Measurements from ENCODE around the gene BMP3. TPM values are rescaled to one million over a fixed set of nuclear protein-coding genes. Genes with fewer than 3 reads are reported as not detected.

BMP3 gene
- total and polyA plus RNA-seq, 2 donors (not counting 3 experiments of a cell fraction or from before 2014, with no cell fraction given), result not detected

DNA sequence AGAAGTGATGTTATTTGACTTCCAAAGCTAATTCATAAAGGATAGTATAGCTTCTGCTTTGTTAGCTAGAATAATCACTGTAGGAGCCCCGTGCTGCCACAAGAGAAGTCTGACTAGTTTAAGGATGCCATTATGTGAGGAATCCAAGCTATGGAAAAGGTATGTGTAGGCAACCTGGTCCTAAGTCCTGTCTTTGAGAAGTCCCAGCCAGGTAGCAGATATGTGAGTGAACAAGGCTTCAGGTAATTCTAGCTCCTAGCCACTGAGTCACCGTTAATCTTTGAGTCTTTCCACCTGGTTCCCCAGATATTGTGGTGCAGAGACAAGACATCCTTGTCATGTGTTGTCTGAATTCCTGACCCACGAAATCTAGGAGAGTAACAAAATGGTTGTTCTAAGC, 55.5 kb downstream of the BMP3 start:
- no peaks in the 10 kb centered on the region for H3K27me3 ChIP-seq (ENCODE audit: control insufficient read depth in 2 of 2, insufficient read depth in 2 of 2, low read length in 2 of 2)
- no peaks in the 10 kb centered on the region for H3K9me3 ChIP-seq (replicated peaks; ENCODE audit: control insufficient read depth, insufficient read depth, low read length)
- dilution Hi-C loops (cut with MboI; ENCODE audit: extremely low pct_ligation_motif_present, low sequenced_read_pairs) (no loop called here), intact Hi-C loops (cut with micrococcal nuclease) (no loop called here)
- ChIA-PET POLR2A (no interaction called here), CTCF (interaction anchor here (2.9 kb wide), 1 partner anchor 16 kb away, joined by 12 read pairs; no protein-coding TSS in a partner anchor)
- H3K79me2 ChIP-seq (ENCODE audit: control insufficient read depth, insufficient read depth, low read length), result no peaks in the 10 kb centered on the region
- no peaks in the 10 kb centered on the region for H4K20me1 ChIP-seq (replicated peaks; ENCODE audit: control insufficient read depth, extremely low read depth, insufficient read depth, low read length)
- H3K27ac ChIP-seq (ENCODE audit: insufficient read depth, low read depth, low read length), result no peak overlapping the region
- no peak overlapping the region for H3K4me3 ChIP-seq (replicated peaks in 1 of 3; ENCODE audit: insufficient read depth in 1 of 3, low read depth in 1 of 3, low read length in 3 of 3)
- TF ChIP-seq CTCF (IDR thresholded peaks at IDR 0.05; ENCODE audit: extremely low read depth in 1 of 2, insufficient read depth in 1 of 2, low read depth in 1 of 2, low read length in 2 of 2), result no peak
- TF ChIP-seq MYC (IDR thresholded peaks at IDR 0.05; ENCODE audit: low read depth, low read length), result no peak
- TF ChIP-seq, protein P1, sequence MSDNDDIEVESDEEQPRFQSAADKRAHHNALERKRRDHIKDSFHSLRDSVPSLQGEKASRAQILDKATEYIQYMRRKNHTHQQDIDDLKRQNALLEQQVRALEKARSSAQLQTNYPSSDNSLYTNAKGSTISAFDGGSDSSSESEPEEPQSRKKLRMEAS (IDR thresholded peaks at IDR 0.05; ENCODE audit: insufficient read depth, insufficient read length), result no peak
- no peak for TF ChIP-seq GATA2 (IDR thresholded peaks at IDR 0.05; ENCODE audit: insufficient read depth, insufficient read length, low read depth, low read length)
- no peak for TF ChIP-seq POLR2A (IDR thresholded peaks at IDR 0.05; ENCODE audit: low read depth, low read length)
- no peak for TF ChIP-seq JUN (IDR thresholded peaks at IDR 0.05; ENCODE audit: borderline replicate concordance, insufficient read depth, insufficient read length, low read depth)
- no peak for TF ChIP-seq POLR2AphosphoS5 (IDR thresholded peaks at IDR 0.05; ENCODE audit: insufficient read depth, low read depth, low read length)
- TF ChIP-seq EZH2 (IDR thresholded peaks at IDR 0.05; ENCODE audit: borderline replicate concordance, low read depth, low read length, severe bottlenecking), result no peak
- no peak overlapping the region for H2AFZ ChIP-seq (ENCODE audit: low read depth, low read length)
- H3K9ac ChIP-seq (replicated peaks; ENCODE audit: extremely low read depth, insufficient read depth, low read length), result no peak overlapping the region
- no peaks in the 10 kb centered on the region for H3K9me1 ChIP-seq (replicated peaks; ENCODE audit: control insufficient read depth, extremely low read depth, insufficient read depth, low read length)
- no TSS peak for BruUV-seq (replicated peaks)
- H3K4me1 ChIP-seq (ENCODE audit: control insufficient read depth, extremely low read depth, insufficient read depth, low read length), result no peaks in the 10 kb centered on the region
- H3K4me2 ChIP-seq (ENCODE audit: insufficient read depth, low read length), result no peak overlapping the region
- H3K36me3 ChIP-seq (ENCODE audit: control insufficient read depth in 2 of 2, extremely low read depth in 1 of 2, insufficient read depth in 2 of 2, low read length in 2 of 2), result no peaks in the 10 kb centered on the region
- FAIRE-seq (no peak), DNase-seq (ENCODE audit: low read depth, low spot score) (no peak)

Data from endothelial cell of umbilical vein (primary cell).